A673 (cell line): ENCODE results near the gene SLC16A6. TPM values are rescaled to one million over a fixed set of nuclear protein-coding genes. Genes with fewer than 3 reads are reported as not detected.
"Not testable (repeated sequence)": the region's sequence is repeated elsewhere in the genome, so short reads cannot be mapped to it uniquely, and the experiment has no call there.

Experiments
- BruUV-seq: library from RNA; stranded (reverse); fragments of 400-500 nt; replicated peaks from 2 replicates; lab custom pipeline; 2021; lab: Mats Ljungman, UMichigan
- CTCF ChIA-PET: fragments of 300-600 bp; sonication (Branson Sonifier 250); formaldehyde crosslinking; loops from one replicate; lab custom pipeline; 2022; ENCODE audit warnings: antibody characterized with exemption; lab: Charles Lee
- POLR2A ChIA-PET: fragments of 300-600 bp; sonication (Branson Sonifier 250); formaldehyde crosslinking; loops from one replicate; lab custom pipeline; 2022; ENCODE audit warnings: antibody characterized with exemption; ENCODE audit not compliant: low non-redundant PET; lab: Charles Lee
- DNase-seq: peaks from one replicate; pipeline ENCODE4 v3.0.0-alpha.2; 2015; ENCODE audit warnings: low spot score
- H3K27ac ChIP-seq: fragments of 200-600 bp; sonication (generic); 2 replicates; pipeline ENCODE4 v1.5.1; 2016; ENCODE audit warnings: mixed run types, low read depth, mild to moderate bottlenecking, mixed read lengths, antibody characterized with exemption, low read length; ENCODE audit not compliant: poor library complexity, severe bottlenecking
- H3K27me3 ChIP-seq: fragments of 200-600 bp; sonication (generic); replicated peaks from 2 replicates; pipeline ENCODE4 v1.6.1; 2017; ENCODE audit warnings: mixed run types, low read depth, mild to moderate bottlenecking, mixed read lengths, antibody characterized with exemption, low read length; ENCODE audit not compliant: insufficient read depth, poor library complexity
- H3K36me3 ChIP-seq: fragments of 200-600 bp; sonication (generic); 2 replicates; pipeline ENCODE4 v1.6.1; 2016; ENCODE audit warnings: mixed run types, mild to moderate bottlenecking, mixed read lengths, antibody characterized with exemption, low read length; ENCODE audit not compliant: insufficient read depth, poor library complexity, severe bottlenecking
- H3K4me1 ChIP-seq: fragments of 200-600 bp; sonication (generic); 2 replicates; pipeline ENCODE4 v1.6.1; 2017; ENCODE audit warnings: mixed run types, mild to moderate bottlenecking, mixed read lengths, antibody characterized with exemption, low read length; ENCODE audit not compliant: insufficient read depth, poor library complexity, severe bottlenecking
- H3K4me3 ChIP-seq: fragments of 200-600 bp; sonication (generic); 2 replicates; pipeline ENCODE4 v1.5.1; 2016; ENCODE audit warnings: low read depth, mixed run types, mild to moderate bottlenecking, mixed read lengths, low read length; ENCODE audit not compliant: poor library complexity, severe bottlenecking
- H3K9me3 ChIP-seq: fragments of 200-600 bp; sonication (generic); 2 replicates; pipeline ENCODE4 v1.6.1; 2016; ENCODE audit warnings: mixed run types, low read depth, mild to moderate bottlenecking, mixed read lengths, antibody characterized with exemption, low read length; ENCODE audit not compliant: poor library complexity, severe bottlenecking
- CTCF ChIP-seq: fragments of 300-800, 200-600 bp; sonication (generic); conservative IDR thresholded peaks from 2 replicates; pipeline ENCODE4 v1.5.1; 2017; ENCODE audit warnings: low read depth, mild to moderate bottlenecking, antibody characterized with exemption, low read length, moderate library complexity, mixed read lengths
- EZH2 ChIP-seq: fragments of 200-600 bp; sonication (generic); IDR thresholded peaks from 2 replicates; pipeline ENCODE4 v1.6.1; 2017; ENCODE audit warnings: borderline replicate concordance, low read depth, mild to moderate bottlenecking, mixed read lengths, antibody characterized with exemption, low read length; ENCODE audit not compliant: poor library complexity, severe bottlenecking
- intact Hi-C: fragments of 100-400 bp; cut with micrococcal nuclease; formaldehyde crosslinking; loops from one replicate; pipeline ENCODE4 v1.10.0; 2022; ENCODE audit not compliant: unreplicated experiment
- total RNA-seq: library from RNA; stranded (reverse); gene quantifications from 2 replicates; pipeline ENCODE4 v1.2.3, GENCODE V29; 2021

Gene SLC16A6
- total RNA-seq, 1 experiment from 2014 or later, result 0.67 TPM

GRCh38 chr17:68277807-68278206 lies 13.1 kb downstream of the SLC16A6 start:
- Histone ChIP-seq H3K4me3 (no peak overlapping the region), H3K4me1 (no peaks in the 10 kb centered on the region), H3K27me3 (no peaks in the 10 kb centered on the region), H3K9me3 (peaks cover 7% of the 10 kb centered on the region), H3K36me3 (no peaks in the 10 kb centered on the region), H3K27ac (no peak overlapping the region)
- TF ChIP-seq CTCF (no peak), EZH2 (no peak)
- intact Hi-C loops, result no loop called here
- POLR2A ChIA-PET, result no interaction called here
- no TSS peak for BruUV-seq
- no peak for DNase-seq
- CTCF ChIA-PET, result no interaction called here

GRCh38 chr17:68276339-68276738 lies 14.6 kb downstream of the SLC16A6 start:
- CTCF ChIA-PET, POLR2A ChIA-PET: not testable (repeated sequence)

DNA sequence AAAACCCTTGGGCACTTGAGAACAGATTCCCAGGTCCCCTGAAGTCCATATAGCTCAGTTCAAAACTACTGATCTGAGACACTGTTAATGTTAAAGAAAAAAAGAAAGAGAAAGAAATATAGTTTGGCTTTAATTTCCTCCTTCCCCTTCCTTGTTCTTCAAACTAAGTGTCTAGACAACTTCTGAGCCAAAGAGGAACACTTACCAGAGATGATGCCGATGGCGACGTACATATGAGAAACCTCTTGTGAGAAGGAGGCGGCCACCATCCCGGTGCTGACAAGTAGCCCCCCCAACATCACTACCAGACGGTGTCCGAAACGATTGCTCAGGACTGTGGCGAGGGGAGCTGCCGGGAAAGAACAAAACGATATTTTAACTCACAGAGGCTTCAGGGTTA lies 17.2 kb downstream of the SLC16A6 start:
- BruUV-seq, result no TSS peak
- H3K27me3 ChIP-seq, result no peaks in the 10 kb centered on the region

More at GRCh38 chr17:68276339-68276738, 14.6 kb downstream of the SLC16A6 start:
- H3K27ac ChIP-seq, H3K27me3 ChIP-seq, H3K4me3 ChIP-seq, BruUV-seq, H3K9me3 ChIP-seq, H3K36me3 ChIP-seq, DNase-seq, intact Hi-C loops, H3K4me1 ChIP-seq: not testable (repeated sequence)

DNA sequence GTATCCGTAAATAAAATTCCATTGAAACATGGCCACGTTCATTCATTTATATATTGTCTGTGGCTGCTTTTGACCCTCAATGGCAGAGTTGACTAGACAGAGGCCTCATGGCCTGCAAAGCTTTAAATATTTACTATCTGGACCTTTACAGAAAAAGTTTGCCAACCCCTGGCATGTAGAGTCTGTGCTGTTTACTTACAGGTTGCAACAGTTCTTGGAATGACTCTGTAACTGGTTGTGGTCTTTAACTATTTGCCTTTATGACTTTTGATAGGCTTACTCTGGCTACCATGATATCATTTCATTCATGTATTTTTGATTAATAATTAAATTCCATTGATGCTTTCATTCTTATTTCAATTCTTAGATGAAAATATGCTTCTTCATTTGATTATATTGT lies 25.1 kb downstream of the SLC16A6 start:
- intact Hi-C loops, H3K4me1 ChIP-seq, H3K9me3 ChIP-seq, POLR2A ChIA-PET, H3K27ac ChIP-seq, H3K36me3 ChIP-seq, CTCF ChIA-PET, DNase-seq, BruUV-seq, H3K4me3 ChIP-seq, H3K27me3 ChIP-seq: not testable (repeated sequence)

More for the DNA sequence above, 17.2 kb downstream of the SLC16A6 start:
- no peak overlapping the region for H3K4me3 ChIP-seq
- intact Hi-C loops, result no loop called here
- H3K27ac ChIP-seq, result no peak overlapping the region
- POLR2A ChIA-PET, result no interaction called here
- no peaks in the 10 kb centered on the region for H3K36me3 ChIP-seq
- CTCF ChIA-PET, result no interaction called here
- TF ChIP-seq CTCF, result no peak
- no peak for TF ChIP-seq EZH2
- H3K9me3 ChIP-seq, result peaks cover 7% of the 10 kb centered on the region
- no peak for DNase-seq
- H3K4me1 ChIP-seq, result no peaks in the 10 kb centered on the region
